Measurements from ENCODE around the gene CRYBG1. TPM values are rescaled to one million over a fixed set of nuclear protein-coding genes. Genes with fewer than 3 reads are reported as not detected.

CRYBG1 gene
- total RNA-seq, 2 experiments from 2014 or later, result 20.8 to 21.1 TPM

GRCh38 chr6:106452628-106453027, 92.1 kb downstream of the CRYBG1 start:
- H3K27ac Mint-ChIP-seq, result no peak overlapping the region
- peaks cover 11% of the 10 kb centered on the region for H3K4me1 Mint-ChIP-seq (ENCODE audit: low read depth)
- POLR2A ChIA-PET, result interaction anchor here (0.8 to 1.3 kb wide), 2 partner anchors 53 to 172 kb away, joined by 3 to 4 read pairs; no protein-coding TSS in a partner anchor
- H3K4me3 Mint-ChIP-seq, result no peak overlapping the region
- H3K36me3 Mint-ChIP-seq (ENCODE audit: low read depth), result no peaks in the 10 kb centered on the region
- TF ChIP-seq, protein P1, sequence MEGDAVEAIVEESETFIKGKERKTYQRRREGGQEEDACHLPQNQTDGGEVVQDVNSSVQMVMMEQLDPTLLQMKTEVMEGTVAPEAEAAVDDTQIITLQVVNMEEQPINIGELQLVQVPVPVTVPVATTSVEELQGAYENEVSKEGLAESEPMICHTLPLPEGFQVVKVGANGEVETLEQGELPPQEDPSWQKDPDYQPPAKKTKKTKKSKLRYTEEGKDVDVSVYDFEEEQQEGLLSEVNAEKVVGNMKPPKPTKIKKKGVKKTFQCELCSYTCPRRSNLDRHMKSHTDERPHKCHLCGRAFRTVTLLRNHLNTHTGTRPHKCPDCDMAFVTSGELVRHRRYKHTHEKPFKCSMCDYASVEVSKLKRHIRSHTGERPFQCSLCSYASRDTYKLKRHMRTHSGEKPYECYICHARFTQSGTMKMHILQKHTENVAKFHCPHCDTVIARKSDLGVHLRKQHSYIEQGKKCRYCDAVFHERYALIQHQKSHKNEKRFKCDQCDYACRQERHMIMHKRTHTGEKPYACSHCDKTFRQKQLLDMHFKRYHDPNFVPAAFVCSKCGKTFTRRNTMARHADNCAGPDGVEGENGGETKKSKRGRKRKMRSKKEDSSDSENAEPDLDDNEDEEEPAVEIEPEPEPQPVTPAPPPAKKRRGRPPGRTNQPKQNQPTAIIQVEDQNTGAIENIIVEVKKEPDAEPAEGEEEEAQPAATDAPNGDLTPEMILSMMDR (IDR thresholded peaks at IDR 0.05), result no peak
- ATAC-seq (no peak), DNase-seq (no peak)
- H3K9me3 Mint-ChIP-seq, result no peaks in the 10 kb centered on the region
- H3K27me3 Mint-ChIP-seq, result no peaks in the 10 kb centered on the region
- CTCF ChIA-PET, result interaction anchor here (1.0 to 2.5 kb wide), 3 partner anchors 111 to 113 kb away, joined by 3 to 12 read pairs (median 7); no protein-coding TSS in a partner anchor
- intact Hi-C loops (cut with micrococcal nuclease), result no loop called here

- H3K9me3 Mint-ChIP-seq, result no peaks in the 10 kb centered on the region
- H3K4me3 Mint-ChIP-seq, result no peak overlapping the region
- H3K27ac Mint-ChIP-seq, result no peak overlapping the region
- H3K4me1 Mint-ChIP-seq (ENCODE audit: low read depth), result no peaks in the 10 kb centered on the region
- H3K27me3 Mint-ChIP-seq, result no peaks in the 10 kb centered on the region
- no peaks in the 10 kb centered on the region for H3K36me3 Mint-ChIP-seq (ENCODE audit: low read depth)
- ATAC-seq (no peak), DNase-seq (no peak)
- POLR2A ChIA-PET, result no interaction called here
- CTCF ChIA-PET, result interaction anchor here (0.6 to 1.0 kb wide), 2 partner anchors 9 to 113 kb away, joined by 3 read pairs; no protein-coding TSS in a partner anchor
- intact Hi-C loops (cut with micrococcal nuclease), result no loop called here
- TF ChIP-seq, protein P1 (IDR thresholded peaks at IDR 0.05), result no peak
Observed at GRCh38 chr6:106453756-106454367, 93.3 kb downstream of the CRYBG1 start.

GRCh38 chr6:106456756-106457155, 96.2 kb downstream of the CRYBG1 start:
- intact Hi-C loops (cut with micrococcal nuclease), result no loop called here
- ChIA-PET CTCF (no interaction called here), POLR2A (no interaction called here)
- DNase-seq, result no peak
- Mint-ChIP-seq H3K4me3 (no peak overlapping the region), H3K9me3 (no peaks in the 10 kb centered on the region), H3K27ac (no peak overlapping the region), H3K4me1 (ENCODE audit: low read depth) (no peaks in the 10 kb centered on the region), H3K36me3 (ENCODE audit: low read depth) (no peaks in the 10 kb centered on the region), H3K27me3 (no peaks in the 10 kb centered on the region)
- TF ChIP-seq, protein P1 (IDR thresholded peaks at IDR 0.05), result no peak
- ATAC-seq, result no peak

DNA sequence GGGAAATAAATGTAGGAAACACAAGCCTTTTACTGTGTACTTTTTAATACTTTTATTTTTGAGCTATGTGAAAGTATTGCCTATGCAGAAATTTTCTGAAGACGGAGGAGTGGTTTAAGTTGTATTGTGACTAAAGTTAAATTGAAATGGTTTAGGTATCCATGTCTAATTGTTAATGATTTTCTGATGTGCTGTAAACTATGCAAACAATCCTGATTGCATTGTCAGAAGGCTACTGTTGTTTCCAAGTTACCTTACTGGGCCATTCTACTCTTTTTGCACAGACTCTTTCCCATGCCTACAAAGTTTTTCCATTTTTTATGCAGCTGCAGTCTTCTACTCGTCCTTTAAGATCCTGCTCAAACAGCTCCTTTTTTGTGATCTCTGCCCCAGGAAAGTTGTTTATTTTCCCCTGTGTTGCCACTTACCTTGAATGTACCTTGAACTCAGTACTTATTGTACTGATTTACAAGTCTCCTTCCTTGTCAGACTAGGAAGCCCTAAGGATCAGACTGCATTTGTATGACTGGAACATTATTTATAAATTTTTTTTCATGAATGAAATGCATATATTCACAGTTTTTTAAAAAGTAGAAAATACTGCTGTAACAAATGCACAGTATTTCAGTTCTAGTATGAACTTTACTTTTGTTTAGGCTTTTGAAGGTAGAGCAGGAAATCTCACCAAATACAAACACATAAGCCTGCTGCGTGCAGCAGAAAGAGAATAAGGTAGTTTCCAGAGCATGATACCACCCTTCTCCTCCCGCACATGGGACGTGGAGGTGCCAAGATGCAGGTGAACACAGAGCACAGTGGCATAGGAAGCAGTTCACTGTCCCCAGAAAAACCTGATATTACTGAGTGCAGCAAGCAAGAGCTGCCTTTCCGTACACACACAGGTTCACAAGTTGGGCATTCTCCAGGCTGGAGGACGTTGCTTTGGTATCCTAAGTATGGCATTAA, 97.8 kb downstream of the CRYBG1 start:
- ATAC-seq, result no peak
- Mint-ChIP-seq H3K4me1 (ENCODE audit: low read depth) (no peaks in the 10 kb centered on the region), H3K27ac (no peak overlapping the region), H3K9me3 (no peaks in the 10 kb centered on the region), H3K36me3 (ENCODE audit: low read depth) (no peaks in the 10 kb centered on the region), H3K27me3 (no peaks in the 10 kb centered on the region), H3K4me3 (no peak overlapping the region)
- POLR2A ChIA-PET, result interaction anchor here (1.7 kb wide), 1 partner anchor 51 kb away, joined by 4 read pairs; no protein-coding TSS in a partner anchor
- CTCF ChIA-PET, result interaction anchor here (0.8 to 2.3 kb wide), 5 partner anchors 13 to 120 kb away, joined by 3 to 13 read pairs (median 3); no protein-coding TSS in a partner anchor
- TF ChIP-seq, protein P1 (IDR thresholded peaks at IDR 0.05), result no peak
- intact Hi-C loops (cut with micrococcal nuclease), result no loop called here
- no peak for DNase-seq

Measured in activated CD8-positive, alpha-beta T cell treated with anti-CD3 and anti-CD28 coated beads for 36 hours (primary cell).